Esophagus mucosa (tissue), 1 donor: ENCODE results near the gene SEC24C. TPM values are rescaled to one million over a fixed set of nuclear protein-coding genes. Genes with fewer than 3 reads are reported as not detected.

Experiments
- ATAC-seq: fragments of 200-7000 bp; cut with Tn5 transposase; one replicate; pipeline ENCODE4 v1.9.1; 2020
- total RNA-seq: library from RNA; stranded (reverse); gene quantifications from one replicate; pipeline ENCODE4 v1.2.4, GENCODE V29; 2023
- donor health status: DM: yes; HTN: yes; CAD: no.

Gene SEC24C
- total RNA-seq, 1 donor from 2014 or later: 53.1 TPM

GRCh38 chr10:73814896-73815718 lies 70.9 kb downstream of the SEC24C start:
- no peak for ATAC-seq

DNA sequence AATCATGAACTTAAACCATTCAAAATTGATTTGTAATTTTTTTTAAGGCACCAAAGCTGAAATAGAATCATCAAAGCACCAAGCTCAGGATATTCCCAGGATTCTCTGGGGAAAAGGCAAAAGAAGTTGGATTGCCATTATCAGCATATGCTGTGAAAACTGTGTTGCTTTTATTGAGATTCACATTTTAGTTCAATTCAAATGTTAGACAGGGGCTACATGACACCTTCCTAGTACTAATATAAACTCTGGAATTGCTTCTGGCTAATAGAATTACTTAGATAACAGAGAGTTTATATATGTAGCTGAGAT lies 71.5 kb downstream of the SEC24C start:
- ATAC-seq: no peak

DNA sequence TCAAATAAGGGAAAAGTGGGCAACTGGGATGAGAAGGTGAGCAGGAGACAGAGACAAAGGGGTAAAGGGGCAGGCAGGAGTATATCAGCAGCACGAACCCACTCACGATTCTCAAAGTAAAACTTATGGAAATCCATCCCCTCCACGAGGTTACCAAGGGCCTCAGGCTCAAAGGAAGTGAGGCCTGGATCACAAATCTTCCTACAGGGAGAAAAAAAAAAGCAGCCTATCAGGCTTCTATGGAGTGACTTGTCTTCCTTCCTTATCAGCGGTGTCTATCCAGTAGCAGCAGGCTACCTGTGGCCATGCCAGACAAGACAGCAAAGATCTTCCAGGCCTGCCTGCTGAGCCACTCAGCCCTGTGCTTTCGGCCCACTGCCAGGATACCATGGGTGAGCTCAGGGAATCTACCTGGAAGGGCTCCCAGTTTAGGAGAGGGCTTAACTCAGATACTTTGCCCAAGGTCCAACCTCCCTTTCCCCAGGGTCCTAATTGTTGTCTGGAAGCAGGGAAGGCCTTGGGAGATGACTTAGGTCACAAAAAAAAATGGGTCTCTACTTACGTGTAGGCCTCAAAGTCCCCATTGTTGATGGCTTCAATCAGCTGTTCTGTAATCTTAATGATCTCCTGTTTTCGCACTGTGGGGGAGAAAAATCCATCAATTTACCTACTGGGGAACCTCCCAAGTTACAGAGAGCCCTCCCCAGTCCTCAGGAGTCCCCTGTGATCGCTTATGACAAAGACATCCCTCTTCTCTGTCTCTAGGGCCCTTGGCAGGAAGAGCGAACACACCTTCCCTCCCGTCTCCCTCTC lies 73.0 kb downstream of the SEC24C start:
- ATAC-seq: no peak

DNA sequence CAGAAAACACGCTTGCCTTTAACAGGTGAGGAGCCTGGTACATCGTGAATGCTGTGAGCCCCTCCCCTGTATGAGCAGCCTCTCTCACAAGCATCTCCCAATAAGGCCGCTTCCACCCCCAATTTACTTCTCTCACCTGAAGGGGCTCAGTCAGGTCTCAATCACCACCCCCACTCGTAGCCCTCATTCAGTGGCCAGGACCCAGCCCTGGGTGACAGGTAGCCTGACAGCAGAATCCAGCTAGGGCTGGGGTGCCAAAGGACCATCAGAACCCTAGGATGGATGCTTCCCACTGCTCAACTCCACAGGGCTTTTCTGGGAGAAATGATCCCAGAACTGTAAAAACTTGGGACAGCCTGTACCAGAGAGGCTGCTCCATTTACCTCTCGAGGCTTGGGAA lies 73.7 kb downstream of the SEC24C start:
- no peak for ATAC-seq

- ATAC-seq: peak; percentile 2
Measured at GRCh38 chr10:73818402-73818801, 74.2 kb downstream of the SEC24C start.

- ATAC-seq: no peak
Measured at GRCh38 chr10:73819081-73819480, 74.9 kb downstream of the SEC24C start.

DNA sequence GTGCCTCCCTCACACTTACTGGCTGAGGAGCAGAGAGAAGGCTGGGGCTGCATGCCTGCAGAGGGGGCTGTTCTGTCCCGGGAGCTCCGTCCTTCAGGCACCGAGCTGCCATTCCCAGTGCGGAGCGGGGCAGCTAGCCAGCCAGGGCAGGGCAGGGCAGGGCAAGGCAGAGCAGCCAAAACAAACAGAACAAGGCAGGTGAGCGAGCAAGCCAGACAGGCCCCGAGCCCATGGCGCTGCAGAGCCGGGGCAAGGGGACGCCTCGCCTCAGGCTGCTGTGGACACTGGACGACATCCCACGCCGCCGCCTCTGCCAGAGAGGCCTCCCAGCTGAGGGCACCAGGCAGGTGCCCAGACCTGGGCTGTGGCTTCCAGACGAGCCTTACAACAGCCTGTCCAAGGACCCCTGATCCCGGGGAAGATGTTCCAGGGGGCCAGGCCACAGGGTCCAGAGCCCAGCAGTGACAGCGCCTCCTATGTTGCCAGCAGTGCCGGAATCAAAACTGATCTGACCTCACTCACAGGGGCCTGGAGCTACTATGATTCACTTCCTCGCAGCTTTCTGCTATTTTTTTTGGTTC lies 75.4 kb downstream of the SEC24C start:
- ATAC-seq: peak; percentile 83

Other genes with a start within 250 kb of the SEC24C start
- gene PPP3CB, start 248.3 kb upstream of the SEC24C start, total RNA-seq: 19.2 TPM
- gene USP54, start 153.0 kb upstream of the SEC24C start, total RNA-seq: 44.8 TPM
- gene MYOZ1, start 102.9 kb upstream of the SEC24C start, total RNA-seq: 0.44 TPM
- 0.84 TPM for gene SYNPO2L, start 88.3 kb upstream of the SEC24C start, total RNA-seq
- gene AGAP5, start 46.3 kb upstream of the SEC24C start, total RNA-seq: 2.7 TPM
- 23.5 TPM for gene CHCHD1, start 37.7 kb downstream of the SEC24C start, total RNA-seq
- gene ZSWIM8, start 41.2 kb downstream of the SEC24C start, total RNA-seq: 71.7 TPM
- 15.9 TPM for gene NDST2, start 67.2 kb downstream of the SEC24C start, total RNA-seq
- 18.9 TPM for gene CAMK2G, start 130.2 kb downstream of the SEC24C start, total RNA-seq
- 19.4 TPM for gene PLAU, start 166.8 kb downstream of the SEC24C start, total RNA-seq